Kidney tubule cell (primary cell): ENCODE measurements around the gene CCDC122.
A peak's percentile ranks its signal among the peaks of the same experiment; 100 is the strongest.

ENCODE experiments used
- DNase-seq: peaks from one replicate; pipeline ENCODE4 v3.0.0-alpha.2; 2018; ENCODE audit warnings: low spot score

Gene CCDC122

GRCh38 chr13:43800828-43801227 is 78.7 kb downstream of the CCDC122 start:
- no peak for DNase-seq

- peak; percentile 47 for DNase-seq
These were observed 80.3 kb downstream of the CCDC122 start for GRCh38 chr13:43799191-43799590.

- DNase-seq = no peak
These were observed 81.7 kb downstream of the CCDC122 start for GRCh38 chr13:43797869-43798268.

- DNase-seq = no peak
These were observed 82.4 kb downstream of the CCDC122 start for GRCh38 chr13:43797159-43797558.

- no peak for DNase-seq
These were observed 85.1 kb downstream of the CCDC122 start for GRCh38 chr13:43794416-43794815.

GRCh38 chr13:43792076-43792881 is 87.3 kb downstream of the CCDC122 start:
- DNase-seq = no peak

GRCh38 chr13:43787997-43788396 is 91.5 kb downstream of the CCDC122 start:
- peak; percentile 54 for DNase-seq

- DNase-seq = no peak
These were observed 92.0 kb downstream of the CCDC122 start for GRCh38 chr13:43787518-43787891.

- DNase-seq = peak; percentile 70
These were observed 92.6 kb downstream of the CCDC122 start, which contains the start of gene ENOX1 for GRCh38 chr13:43786766-43787517. ENOX1 (minus strand) TSS chr13:43786972.

- DNase-seq = no peak
These were observed 93.1 kb downstream of the CCDC122 start for GRCh38 chr13:43786472-43786765.
